IMR-90 (cell line): ENCODE data around the gene RNF11. TPM values are rescaled to one million over a fixed set of nuclear protein-coding genes. Genes with fewer than 3 reads are reported as not detected.

Source experiments
- ATAC-seq: fragments of 200-7000 bp; cut with Tn5 transposase; 2 replicates; pipeline ENCODE4 v1.9.1; 2020; ENCODE audit warnings: low read depth, mild to moderate bottlenecking, moderate library complexity
- BruUV-seq: library from RNA; stranded (reverse); fragments of 400-500 nt; replicated peaks from 2 replicates; lab custom pipeline; 2021; lab: Mats Ljungman, UMichigan
- CTCF ChIA-PET: fragments of 300-600 bp; formaldehyde crosslinking; extraction: SDS; loops from one replicate; lab custom pipeline; 2021; ENCODE audit warnings: antibody characterized with exemption; lab: Yijun Ruan, JAX
- POLR2A ChIA-PET: fragments of 300-600 bp; sonication (Branson Sonifier 250); formaldehyde crosslinking; loops from one replicate; lab custom pipeline; 2022; ENCODE audit warnings: antibody characterized with exemption; ENCODE audit not compliant: unreplicated experiment; lab: Charles Lee
- DNase-seq: peaks from one replicate; pipeline ENCODE4 v3.0.0; 2013
- H2AFZ ChIP-seq: replicated peaks from 2 replicates; pipeline ENCODE3; 2013; ENCODE audit warnings: low read length, mild to moderate bottlenecking; ENCODE audit not compliant: poor library complexity
- H2AK5ac ChIP-seq: 2 replicates; pipeline ENCODE4 v1.6.1; 2013; ENCODE audit warnings: low read depth, low read length, inconsistent platforms
- H2AK9ac ChIP-seq: replicated peaks from 2 replicates; pipeline ENCODE3; 2013; ENCODE audit warnings: mild to moderate bottlenecking, low read depth, low read length, moderate library complexity; ENCODE audit not compliant: poor library complexity
- H2BK120ac ChIP-seq: 2 replicates; pipeline ENCODE4 v1.6.1; 2013; ENCODE audit warnings: low read depth, low read length, inconsistent platforms
- H2BK15ac ChIP-seq: 3 replicates; pipeline ENCODE4 v1.6.1; 2013; ENCODE audit warnings: low read depth, low read length, inconsistent platforms
- H2BK20ac ChIP-seq: 2 replicates; pipeline ENCODE4 v1.6.1; 2013; ENCODE audit warnings: low read depth, mild to moderate bottlenecking, inconsistent platforms, low read length, moderate library complexity
- H2BK5ac ChIP-seq: 2 replicates; pipeline ENCODE4 v1.6.1; 2013; ENCODE audit warnings: mild to moderate bottlenecking, low read depth, low read length, inconsistent platforms; ENCODE audit not compliant: poor library complexity, severe bottlenecking
- H3K14ac ChIP-seq: replicated peaks from 2 replicates; pipeline ENCODE4 v1.6.1; 2013; ENCODE audit warnings: low read depth, low read length, inconsistent platforms
- H3K18ac ChIP-seq: 2 replicates; pipeline ENCODE4 v1.6.1; 2013; ENCODE audit warnings: low read depth, low read length, control low read depth
- H3K23ac ChIP-seq: 2 replicates; pipeline ENCODE4 v1.6.1; 2013; ENCODE audit warnings: low read depth, low read length, inconsistent platforms
- H3K27ac ChIP-seq: 2 replicates; pipeline ENCODE4 v1.5.1; 2013; ENCODE audit warnings: mild to moderate bottlenecking, control low read depth, low read length; ENCODE audit not compliant: insufficient read depth
- H3K27me3 ChIP-seq: 2 replicates; pipeline ENCODE4 v1.6.1; 2013; ENCODE audit warnings: low read length; ENCODE audit not compliant: control insufficient read depth, insufficient read depth
- H3K36me3 ChIP-seq: 2 replicates; pipeline ENCODE4 v1.6.1; 2013; ENCODE audit warnings: low read length, mixed read lengths; ENCODE audit not compliant: control insufficient read depth, insufficient read depth
- H3K4ac ChIP-seq: 2 replicates; pipeline ENCODE4 v1.6.1; 2013; ENCODE audit warnings: low read depth, low read length, inconsistent platforms
- H3K4me1 ChIP-seq: 2 replicates; pipeline ENCODE4 v1.6.1; 2013; ENCODE audit warnings: low read length, mixed read lengths; ENCODE audit not compliant: control insufficient read depth, insufficient read depth
- H3K4me2 ChIP-seq: 2 replicates; pipeline ENCODE4 v1.6.1; 2013; ENCODE audit warnings: low read depth, mild to moderate bottlenecking, control low read depth, low read length, moderate library complexity
- H3K4me3 ChIP-seq: 2 replicates; pipeline ENCODE4 v1.5.1; 2013; ENCODE audit warnings: low read depth, mild to moderate bottlenecking, control low read depth, low read length, moderate library complexity; ENCODE audit not compliant: insufficient read depth
- H3K56ac ChIP-seq: 2 replicates; pipeline ENCODE4 v1.6.1; 2013; ENCODE audit warnings: low read length, inconsistent platforms; ENCODE audit not compliant: insufficient read depth; ENCODE audit errors: extremely low read depth
- H3K79me1 ChIP-seq, 2 experiments: 2 replicates each; pipeline ENCODE4 v1.6.1; 2013; ENCODE audit warnings: low read length in 2 of 2, inconsistent platforms in 1 of 2, low read depth in 1 of 2
- H3K9ac ChIP-seq: 2 replicates; pipeline ENCODE4 v1.6.1; 2013; ENCODE audit warnings: low read depth, low read length, control low read depth
- H3K9me1 ChIP-seq: 2 replicates; pipeline ENCODE4 v1.6.1; 2013; ENCODE audit warnings: low read length, inconsistent platforms; ENCODE audit not compliant: insufficient read depth
- H3K9me3 ChIP-seq: 2 replicates; pipeline ENCODE4 v1.6.1; 2013; ENCODE audit warnings: low read length; ENCODE audit not compliant: control insufficient read depth, insufficient read depth
- H4K20me1 ChIP-seq: 2 replicates; pipeline ENCODE4 v1.6.1; 2013; ENCODE audit warnings: low read length, inconsistent platforms; ENCODE audit not compliant: insufficient read depth
- H4K5ac ChIP-seq: 2 replicates; pipeline ENCODE4 v1.6.1; 2013; ENCODE audit warnings: mild to moderate bottlenecking, low read depth, low read length, control low read depth
- H4K8ac ChIP-seq, 2 experiments: 2 replicates each; pipeline ENCODE4 v1.6.1; 2013; ENCODE audit warnings: low read depth in 2 of 2, low read length in 2 of 2, control low read depth in 1 of 2, inconsistent platforms in 1 of 2
- H4K91ac ChIP-seq: 2 replicates; pipeline ENCODE4 v1.6.1; 2013; ENCODE audit warnings: low read depth, low read length, inconsistent platforms; ENCODE audit not compliant: insufficient read depth
- BHLHE40 ChIP-seq: fragments of 150-350 bp; IDR thresholded peaks from 2 replicates; pipeline ENCODE4 v1.6.1; 2016; ENCODE audit warnings: mild to moderate bottlenecking, low read depth, low read length
- CEBPB ChIP-seq: IDR thresholded peaks from 2 replicates; pipeline ENCODE4 v1.6.1; 2012; ENCODE audit warnings: low read depth, low read length, improper control_type of control experiment
- CHD1 ChIP-seq: IDR thresholded peaks from 2 replicates; pipeline ENCODE4 v1.6.1; 2012; ENCODE audit warnings: low read depth, low read length, improper control_type of control experiment
- FOS ChIP-seq: fragments of 150-350 bp; IDR thresholded peaks from 2 replicates; pipeline ENCODE4 v1.6.1; 2016; ENCODE audit warnings: low read depth, low read length
- MAFK ChIP-seq: IDR thresholded peaks from 2 replicates; pipeline ENCODE4 v1.6.1; 2012; ENCODE audit warnings: low read depth, low read length, improper control_type of control experiment
- MAZ ChIP-seq: IDR thresholded peaks from 2 replicates; pipeline ENCODE4 v1.6.1; 2012; ENCODE audit warnings: low read depth, mild to moderate bottlenecking, low read length, improper control_type of control experiment, moderate library complexity, borderline replicate concordance
- MXI1 ChIP-seq: IDR thresholded peaks from 2 replicates; pipeline ENCODE4 v1.6.1; 2012; ENCODE audit warnings: low read depth, mild to moderate bottlenecking, low read length, moderate library complexity, borderline replicate concordance
- NFE2L2 ChIP-seq: fragments of 150-350 bp; IDR thresholded peaks from 2 replicates; pipeline ENCODE4 v1.6.1; 2016; ENCODE audit warnings: low read depth, mild to moderate bottlenecking, low read length
- POLR2A ChIP-seq: IDR thresholded peaks from 2 replicates; pipeline ENCODE4 v1.6.1; 2012; ENCODE audit warnings: mild to moderate bottlenecking, low read depth, low read length
- RAD21 ChIP-seq: IDR thresholded peaks from 2 replicates; pipeline ENCODE4 v1.6.1; 2012; ENCODE audit warnings: low read length, improper control_type of control experiment
- RCOR1 ChIP-seq: IDR thresholded peaks from 2 replicates; pipeline ENCODE4 v1.6.1; 2012; ENCODE audit warnings: mild to moderate bottlenecking, low read length, improper control_type of control experiment; ENCODE audit not compliant: insufficient replicate concordance
- RFX5 ChIP-seq: IDR thresholded peaks from 2 replicates; pipeline ENCODE4 v1.8.0; 2012; ENCODE audit warnings: low read depth, mild to moderate bottlenecking, low read length, moderate library complexity
- SMC3 ChIP-seq: fragments of 150-350 bp; IDR thresholded peaks from 2 replicates; pipeline ENCODE4 v1.6.1; 2016; ENCODE audit warnings: low read depth, mild to moderate bottlenecking, antibody characterized with exemption, low read length, moderate library complexity
- WGBS, 2 experiments: methylation state at CpG; one replicate each; pipeline versions ENCODE4 v1.1.5 to v1.1.7; 2013; ENCODE audit warnings: missing lambda C conversion rate in 2 of 2; ENCODE audit not compliant: insufficient read length in 1 of 2; ENCODE audit errors: extremely low coverage in 2 of 2; 5-methylcytosine and 5-hydroxymethylcytosine counted together
- dilution Hi-C: fragments of 300-500 bp; cut with HindIII; formaldehyde crosslinking; loops from one replicate; pipeline ENCODE4 v1.14.3; 2018; ENCODE audit warnings: low sequenced_read_pairs; ENCODE audit not compliant: unreplicated experiment
- in situ Hi-C: fragments of 300-500 bp; cut with MboI; formaldehyde crosslinking; loops from 3 replicates; pipeline ENCODE4 v1.14.3; 2019; ENCODE audit warnings: low sequenced_read_pairs, inconsistent platforms, mixed read lengths
- intact Hi-C: fragments of 100-400 bp; cut with micrococcal nuclease; formaldehyde crosslinking; loops from 2 replicates; pipeline ENCODE4 v1.10.0; 2022
- polyA plus RNA-seq, 3 experiments: library from polyadenylated mRNA; depleted of rRNA; stranded (reverse); fragments of >200 nt; gene quantifications; 2 replicates each; pipeline ENCODE4 v1.2.3, GENCODE V29; 2012; ENCODE audit warnings: low replicate concordance in 1 of 3
- total RNA-seq: library from RNA; depleted of rRNA; stranded (reverse); fragments of >200 nt; gene quantifications from 2 replicates; pipeline ENCODE4 v1.2.3, GENCODE V29; 2012
- TF ChIP-seq, protein P1 (sequence below): fragments of 150-350 bp; IDR thresholded peaks from 2 replicates; pipeline ENCODE4 v1.6.1; 2017; ENCODE audit warnings: mild to moderate bottlenecking, antibody characterized with exemption, low read length, low read depth
- TF ChIP-seq, protein P2 (sequence below): fragments of 150-350 bp; IDR thresholded peaks from 2 replicates; pipeline ENCODE4 v1.6.1; 2016; ENCODE audit warnings: low read depth, mild to moderate bottlenecking, low read length, moderate library complexity, borderline replicate concordance
- TF ChIP-seq, protein P3 (sequence below): conservative IDR thresholded peaks from 2 replicates; pipeline ENCODE4 v1.5.1; 2012; ENCODE audit warnings: mild to moderate bottlenecking, low read depth, low read length, improper control_type of control experiment

Gene RNF11
- total and polyA plus RNA-seq, 2 of the 4 experiments (the other 2 are of a cell fraction), result 63.3 to 64.1 TPM

DNA sequence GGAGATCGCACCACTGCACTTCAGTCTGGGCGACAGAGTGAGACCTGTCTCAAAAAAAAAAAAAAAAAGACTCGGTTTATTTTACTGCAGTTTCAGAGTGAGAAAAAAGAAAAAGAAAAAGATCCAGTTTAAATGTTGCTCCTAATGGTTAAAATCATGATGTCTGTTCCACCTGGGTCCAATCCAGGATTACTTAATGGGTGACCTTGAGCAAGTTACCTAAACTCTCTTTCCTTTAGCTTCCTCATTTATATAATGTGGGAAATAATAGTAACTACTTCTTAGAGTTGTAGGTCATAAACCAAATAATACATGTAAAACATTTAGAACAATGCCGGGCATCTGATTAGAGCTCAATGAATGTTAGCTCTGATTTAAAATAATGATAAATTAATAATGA lies 19.4 kb upstream of the RNF11 start:
- Histone ChIP-seq H2BK5ac (no peak overlapping the region), H3K79me1 (no peaks in the 10 kb centered on the region), H2AFZ (no peak overlapping the region), H3K14ac (no peak overlapping the region), H3K27ac (no peak overlapping the region), H3K56ac (no peak overlapping the region), H3K36me3 (no peaks in the 10 kb centered on the region), H3K9ac (no peak overlapping the region), H3K9me3 (no peaks in the 10 kb centered on the region), H4K8ac (no peak overlapping the region), H2BK15ac (no peak overlapping the region), H3K4ac (no peak overlapping the region), H4K5ac (no peak overlapping the region), H2AK5ac (no peak overlapping the region), H3K9me1 (peaks cover 5% of the 10 kb centered on the region; the same call in 1 of the 2 replicates), H3K18ac (no peak overlapping the region), H3K4me3 (no peak overlapping the region), H3K23ac (no peak overlapping the region), H3K27me3 (no peaks in the 10 kb centered on the region), H3K4me2 (no peak overlapping the region), H3K4me1 (peaks cover 7% of the 10 kb centered on the region), H2AK9ac (no peak overlapping the region), H2BK20ac (no peak overlapping the region), H4K20me1 (no peaks in the 10 kb centered on the region), H4K91ac (no peak overlapping the region), H2BK120ac (no peak overlapping the region)
- WGBS, 2 experiments, result no CpG with 5 or more reads among the region's 4 CpGs
- ChIA-PET CTCF (no interaction called here), POLR2A (no interaction called here)
- DNase-seq (no peak), ATAC-seq (no peak)
- BruUV-seq, result no TSS peak
- in situ Hi-C loops, result no loop called here
- TF ChIP-seq RFX5 (no peak), MAZ (no peak), RCOR1 (no peak), MAFK (no peak), MXI1 (no peak), NFE2L2 (no peak), FOS (no peak), BHLHE40 (no peak), RAD21 (no peak), POLR2A (no peak), CHD1 (no peak), CEBPB (no peak), SMC3 (no peak)
- TF ChIP-seq, protein P1, sequence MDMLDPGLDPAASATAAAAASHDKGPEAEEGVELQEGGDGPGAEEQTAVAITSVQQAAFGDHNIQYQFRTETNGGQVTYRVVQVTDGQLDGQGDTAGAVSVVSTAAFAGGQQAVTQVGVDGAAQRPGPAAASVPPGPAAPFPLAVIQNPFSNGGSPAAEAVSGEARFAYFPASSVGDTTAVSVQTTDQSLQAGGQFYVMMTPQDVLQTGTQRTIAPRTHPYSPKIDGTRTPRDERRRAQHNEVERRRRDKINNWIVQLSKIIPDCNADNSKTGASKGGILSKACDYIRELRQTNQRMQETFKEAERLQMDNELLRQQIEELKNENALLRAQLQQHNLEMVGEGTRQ, result no peak
- TF ChIP-seq, protein P2, sequence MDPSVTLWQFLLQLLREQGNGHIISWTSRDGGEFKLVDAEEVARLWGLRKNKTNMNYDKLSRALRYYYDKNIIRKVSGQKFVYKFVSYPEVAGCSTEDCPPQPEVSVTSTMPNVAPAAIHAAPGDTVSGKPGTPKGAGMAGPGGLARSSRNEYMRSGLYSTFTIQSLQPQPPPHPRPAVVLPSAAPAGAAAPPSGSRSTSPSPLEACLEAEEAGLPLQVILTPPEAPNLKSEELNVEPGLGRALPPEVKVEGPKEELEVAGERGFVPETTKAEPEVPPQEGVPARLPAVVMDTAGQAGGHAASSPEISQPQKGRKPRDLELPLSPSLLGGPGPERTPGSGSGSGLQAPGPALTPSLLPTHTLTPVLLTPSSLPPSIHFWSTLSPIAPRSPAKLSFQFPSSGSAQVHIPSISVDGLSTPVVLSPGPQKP, result no peak
- TF ChIP-seq, protein P3, sequence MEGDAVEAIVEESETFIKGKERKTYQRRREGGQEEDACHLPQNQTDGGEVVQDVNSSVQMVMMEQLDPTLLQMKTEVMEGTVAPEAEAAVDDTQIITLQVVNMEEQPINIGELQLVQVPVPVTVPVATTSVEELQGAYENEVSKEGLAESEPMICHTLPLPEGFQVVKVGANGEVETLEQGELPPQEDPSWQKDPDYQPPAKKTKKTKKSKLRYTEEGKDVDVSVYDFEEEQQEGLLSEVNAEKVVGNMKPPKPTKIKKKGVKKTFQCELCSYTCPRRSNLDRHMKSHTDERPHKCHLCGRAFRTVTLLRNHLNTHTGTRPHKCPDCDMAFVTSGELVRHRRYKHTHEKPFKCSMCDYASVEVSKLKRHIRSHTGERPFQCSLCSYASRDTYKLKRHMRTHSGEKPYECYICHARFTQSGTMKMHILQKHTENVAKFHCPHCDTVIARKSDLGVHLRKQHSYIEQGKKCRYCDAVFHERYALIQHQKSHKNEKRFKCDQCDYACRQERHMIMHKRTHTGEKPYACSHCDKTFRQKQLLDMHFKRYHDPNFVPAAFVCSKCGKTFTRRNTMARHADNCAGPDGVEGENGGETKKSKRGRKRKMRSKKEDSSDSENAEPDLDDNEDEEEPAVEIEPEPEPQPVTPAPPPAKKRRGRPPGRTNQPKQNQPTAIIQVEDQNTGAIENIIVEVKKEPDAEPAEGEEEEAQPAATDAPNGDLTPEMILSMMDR, result no peak
- intact Hi-C loops, result no loop called here
- dilution Hi-C loops, result no loop called here
